ENCODE data around the gene OR7G1.

The OR7G1 gene

DNA sequence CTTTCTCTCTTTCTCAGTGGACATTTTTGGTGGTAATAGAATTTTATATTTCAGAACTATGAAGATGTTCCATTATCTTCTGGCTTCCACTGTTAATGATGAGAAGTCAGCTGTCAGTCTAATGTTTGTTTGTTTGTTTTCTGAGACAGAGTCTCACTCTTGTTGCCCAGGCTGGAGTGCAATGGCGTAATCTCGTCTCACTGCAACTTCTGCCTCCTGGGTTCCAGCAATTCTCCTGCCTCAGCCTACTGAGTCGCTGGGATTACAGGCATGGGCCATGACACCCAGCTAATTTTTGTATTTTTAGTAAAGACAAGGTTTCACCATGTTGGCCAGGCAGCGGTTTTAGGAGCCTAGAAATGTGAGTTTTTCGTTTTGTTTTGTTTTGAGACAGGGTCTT, 29.4 kb upstream of the OR7G1 start:
- H3K36me3 ChIP-seq (ENCODE audit: insufficient read depth, low read length): peaks cover 30% of the 10 kb centered on the region
- no peak overlapping the region for H3K4me3 ChIP-seq (ENCODE audit: low read depth, low read length)

DNA sequence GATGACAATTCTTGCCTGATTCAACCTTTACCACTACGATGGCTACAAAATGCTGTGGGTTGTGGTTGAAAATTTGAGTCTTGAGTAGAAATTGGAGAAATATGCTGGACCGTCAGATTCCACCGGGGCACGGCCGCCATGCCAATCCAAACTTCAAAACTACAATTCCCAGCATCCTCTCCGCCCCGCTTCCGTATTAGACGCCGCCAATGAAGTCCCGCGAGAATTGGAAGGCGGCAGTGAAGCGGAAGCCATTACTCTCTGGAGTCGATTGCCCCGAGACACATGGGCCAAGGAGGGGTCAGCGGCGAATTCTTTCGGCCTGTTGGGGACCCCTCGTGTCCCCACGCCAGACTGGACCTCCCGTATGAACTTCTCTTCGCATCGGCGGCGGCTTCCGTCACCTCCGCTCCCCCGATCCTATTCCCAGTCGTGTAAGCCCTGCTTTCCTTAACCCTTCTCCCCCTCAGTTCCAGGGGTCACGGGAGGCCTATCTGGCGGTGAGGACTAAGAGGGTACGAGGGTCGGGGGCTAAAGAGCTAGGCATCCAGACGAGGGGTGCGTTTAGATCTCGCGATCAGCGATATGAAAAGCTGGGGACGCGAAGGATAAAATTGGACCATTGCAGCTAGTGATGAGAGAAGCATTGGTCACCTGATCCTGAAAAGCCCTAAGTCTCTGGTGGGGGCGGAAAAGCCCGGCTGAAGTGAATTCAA, 24.8 kb upstream of the OR7G1 start, which contains the start of gene ZNF317:
Gene ZNF317 (plus strand): TSS at position 239 of the 716 bp plus-strand sequence. CDS start 15,620 bp downstream, outside the sequence.
- Histone ChIP-seq H3K4me3 (ENCODE audit: low read depth, low read length) (peak within 1 kb of the TSS; percentile 99), H3K27me3 (ENCODE audit: insufficient read depth, low read length) (no peaks in the 10 kb centered on the region), H3K4me1 (ENCODE audit: control insufficient read depth, insufficient read depth, low read length, unreplicated experiment) (peaks cover 11% of the 10 kb centered on the region), H3K36me3 (ENCODE audit: insufficient read depth, low read length) (peaks cover 17% of the 10 kb centered on the region), H2AFZ (ENCODE audit: low read length, unreplicated experiment) (peak within 1 kb of the TSS; percentile 98), H3K79me2 (ENCODE audit: control insufficient read depth, insufficient read depth, low read length, unreplicated experiment) (peaks cover 50% of the 10 kb centered on the region), H3K27ac (ENCODE audit: low read depth, low read length) (peak within 1 kb of the TSS; percentile 69)

More for the DNA sequence above, 29.4 kb upstream of the OR7G1 start:
- peaks cover 11% of the 10 kb centered on the region for H3K4me1 ChIP-seq (ENCODE audit: control insufficient read depth, insufficient read depth, low read length, unreplicated experiment)
- H3K79me2 ChIP-seq (ENCODE audit: control insufficient read depth, insufficient read depth, low read length, unreplicated experiment): peaks cover 93% of the 10 kb centered on the region
- no peak overlapping the region for H3K27ac ChIP-seq (ENCODE audit: low read depth, low read length)
- no peaks in the 10 kb centered on the region for H3K27me3 ChIP-seq (ENCODE audit: insufficient read depth, low read length)
- H2AFZ ChIP-seq (ENCODE audit: low read length, unreplicated experiment): no peak overlapping the region

DNA sequence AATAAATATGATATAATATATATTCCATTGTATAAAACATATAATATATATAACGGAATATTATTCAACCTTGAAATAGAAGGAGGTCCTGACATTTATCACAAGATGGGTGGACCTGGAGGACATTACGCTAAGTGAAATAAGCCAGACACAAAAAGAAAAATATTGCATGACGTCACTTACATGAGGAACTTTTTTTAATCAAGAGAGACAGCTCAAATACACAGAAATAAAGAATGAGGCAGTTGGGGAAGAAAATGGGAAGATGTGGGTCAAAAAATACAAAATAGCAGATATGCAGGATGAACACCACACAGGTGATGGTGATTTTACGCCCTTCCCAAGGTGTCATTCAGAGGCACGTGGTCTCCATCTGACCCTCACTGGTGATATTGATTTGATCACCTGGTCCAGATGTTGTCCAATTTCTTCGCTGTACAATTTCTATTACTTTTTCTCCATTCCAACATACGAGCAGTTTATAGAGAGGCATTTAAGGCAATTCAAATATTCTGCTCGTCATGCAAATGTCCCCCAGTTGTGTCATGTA, 24.1 kb upstream of the OR7G1 start:
- Histone ChIP-seq H3K79me2 (ENCODE audit: control insufficient read depth, insufficient read depth, low read length, unreplicated experiment) (peaks cover 44% of the 10 kb centered on the region), H3K27ac (ENCODE audit: low read depth, low read length) (no peak overlapping the region), H3K36me3 (ENCODE audit: insufficient read depth, low read length) (peaks cover 13% of the 10 kb centered on the region), H3K4me3 (ENCODE audit: low read depth, low read length) (peak overlapping the region; percentile 99), H2AFZ (ENCODE audit: low read length, unreplicated experiment) (peak overlapping the region; percentile 98), H3K27me3 (ENCODE audit: insufficient read depth, low read length) (no peaks in the 10 kb centered on the region), H3K4me1 (ENCODE audit: control insufficient read depth, insufficient read depth, low read length, unreplicated experiment) (peaks cover 11% of the 10 kb centered on the region)

DNA sequence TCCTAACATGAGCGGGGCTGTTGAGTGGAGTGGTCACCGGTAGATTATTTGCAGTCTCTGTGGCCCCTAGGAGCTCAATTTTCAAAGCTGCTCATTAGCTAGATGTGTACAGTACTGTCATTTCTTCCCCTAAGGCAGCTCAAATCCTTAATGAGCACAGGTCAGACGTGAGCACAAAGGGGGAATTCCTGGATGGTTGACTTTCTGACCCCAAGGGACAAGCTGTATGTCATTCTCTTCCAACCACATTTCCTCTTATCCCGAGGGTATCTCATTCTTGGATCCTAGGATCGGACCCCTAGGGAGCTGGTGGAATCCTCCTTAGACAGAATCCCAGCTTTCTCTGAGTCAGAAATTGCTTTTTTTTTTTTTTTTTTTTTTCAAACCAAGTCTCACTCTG, 16.9 kb upstream of the OR7G1 start:
- H3K36me3 ChIP-seq (ENCODE audit: insufficient read depth, low read length): no peaks in the 10 kb centered on the region

DNA sequence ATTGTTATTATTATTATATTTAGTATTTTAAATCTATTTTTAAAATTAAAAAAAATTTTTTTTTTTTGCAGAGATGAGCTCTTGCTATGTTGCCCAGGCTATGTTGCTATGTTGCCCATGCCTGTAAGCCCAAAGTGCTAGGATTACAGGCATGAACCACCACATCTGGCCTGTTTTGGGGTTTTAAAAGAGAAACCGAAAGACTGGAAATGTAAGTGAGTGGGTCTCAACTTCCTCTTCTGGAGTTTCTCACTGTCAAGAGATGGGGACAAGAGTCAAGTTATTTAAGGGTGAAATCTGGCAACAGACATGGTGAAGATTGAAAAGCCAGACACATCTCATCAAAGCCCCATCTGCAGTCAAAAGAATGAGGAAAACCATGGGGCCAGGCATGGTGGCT, 15.4 kb upstream of the OR7G1 start:
- Histone ChIP-seq H3K4me3 (ENCODE audit: low read depth, low read length) (no peak overlapping the region), H2AFZ (ENCODE audit: low read length, unreplicated experiment) (no peak overlapping the region), H3K36me3 (ENCODE audit: insufficient read depth, low read length) (no peaks in the 10 kb centered on the region), H3K79me2 (ENCODE audit: control insufficient read depth, insufficient read depth, low read length, unreplicated experiment) (no peaks in the 10 kb centered on the region), H3K27ac (ENCODE audit: low read depth, low read length) (no peak overlapping the region), H3K27me3 (ENCODE audit: insufficient read depth, low read length) (no peaks in the 10 kb centered on the region), H3K4me1 (ENCODE audit: control insufficient read depth, insufficient read depth, low read length, unreplicated experiment) (peaks cover 5% of the 10 kb centered on the region)

More for the DNA sequence above, 16.9 kb upstream of the OR7G1 start:
- Histone ChIP-seq H3K27ac (ENCODE audit: low read depth, low read length) (no peak overlapping the region), H3K79me2 (ENCODE audit: control insufficient read depth, insufficient read depth, low read length, unreplicated experiment) (no peaks in the 10 kb centered on the region), H3K4me3 (ENCODE audit: low read depth, low read length) (no peak overlapping the region), H2AFZ (ENCODE audit: low read length, unreplicated experiment) (no peak overlapping the region), H3K27me3 (ENCODE audit: insufficient read depth, low read length) (no peaks in the 10 kb centered on the region), H3K4me1 (ENCODE audit: control insufficient read depth, insufficient read depth, low read length, unreplicated experiment) (peaks cover 5% of the 10 kb centered on the region)

DNA sequence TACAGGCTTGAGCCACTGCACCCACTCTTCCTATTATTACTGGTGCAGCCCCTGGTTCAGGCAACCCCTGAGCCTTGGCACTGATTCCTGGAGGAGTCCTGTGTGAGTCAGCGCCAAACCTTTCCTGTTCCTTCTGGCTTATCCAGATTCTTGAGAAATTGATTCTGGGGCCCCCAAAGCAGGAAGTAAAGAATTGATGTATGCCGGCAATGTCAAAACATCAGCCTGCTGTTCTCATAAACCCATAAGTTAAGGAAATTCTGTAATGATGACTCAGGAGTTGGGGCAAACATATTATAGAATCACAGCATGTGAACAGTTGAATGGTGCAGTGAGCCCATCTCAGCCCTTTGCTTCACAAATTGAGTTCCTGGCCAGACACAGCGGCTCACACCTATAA, 12.6 kb upstream of the OR7G1 start:
- Histone ChIP-seq H3K36me3 (ENCODE audit: insufficient read depth, low read length) (no peaks in the 10 kb centered on the region), H2AFZ (ENCODE audit: low read length, unreplicated experiment) (no peak overlapping the region), H3K4me1 (ENCODE audit: control insufficient read depth, insufficient read depth, low read length, unreplicated experiment) (peaks cover 5% of the 10 kb centered on the region), H3K79me2 (ENCODE audit: control insufficient read depth, insufficient read depth, low read length, unreplicated experiment) (no peaks in the 10 kb centered on the region), H3K27me3 (ENCODE audit: insufficient read depth, low read length) (no peaks in the 10 kb centered on the region), H3K4me3 (ENCODE audit: low read depth, low read length) (no peak overlapping the region), H3K27ac (ENCODE audit: low read depth, low read length) (peak overlapping the region; percentile 18; the same call in 1 of the 2 replicates)

DNA sequence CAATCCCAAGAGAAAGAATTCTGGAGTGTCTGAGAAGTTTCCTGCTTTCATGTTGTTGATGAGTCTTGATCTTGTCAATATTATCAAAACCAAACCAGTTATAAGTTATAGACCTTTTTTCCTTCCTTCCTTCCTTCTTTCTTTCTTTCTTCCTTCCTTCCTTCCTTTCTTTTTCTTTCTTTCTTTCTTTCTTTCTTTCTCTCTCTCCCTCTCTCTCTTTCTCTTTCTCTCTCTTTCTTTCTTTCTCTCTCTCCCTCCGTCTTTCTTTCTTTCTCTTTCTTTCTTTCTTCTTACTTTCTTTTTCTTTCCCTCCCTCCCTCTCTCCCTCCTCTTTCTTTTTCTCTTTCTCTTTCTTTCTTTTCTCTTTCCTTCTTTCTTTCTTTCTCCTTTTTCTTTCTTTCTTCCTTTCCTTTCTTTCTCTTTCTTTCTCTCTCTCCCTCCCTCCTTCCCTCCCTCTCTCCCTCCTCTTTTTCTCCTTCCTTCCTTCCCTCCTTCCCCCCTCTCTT, 11.4 kb upstream of the OR7G1 start, which contains the start of gene OR7G3:
Gene OR7G3 (minus strand): TSS at position 51 of the 506 bp plus-strand sequence. CDS start 0 bp downstream, at position 51.
- H3K36me3 ChIP-seq (ENCODE audit: insufficient read depth, low read length): no peaks in the 10 kb centered on the region
- H2AFZ ChIP-seq (ENCODE audit: low read length, unreplicated experiment): no peak within 1 kb of the TSS
- H3K27me3 ChIP-seq (ENCODE audit: insufficient read depth, low read length): no peaks in the 10 kb centered on the region
- H3K27ac ChIP-seq (ENCODE audit: low read depth, low read length): no peak within 1 kb of the TSS
- no peak within 1 kb of the TSS for H3K4me3 ChIP-seq (ENCODE audit: low read depth, low read length)
- H3K79me2 ChIP-seq (ENCODE audit: control insufficient read depth, insufficient read depth, low read length, unreplicated experiment): no peaks in the 10 kb centered on the region
- peaks cover 5% of the 10 kb centered on the region for H3K4me1 ChIP-seq (ENCODE audit: control insufficient read depth, insufficient read depth, low read length, unreplicated experiment)

DNA sequence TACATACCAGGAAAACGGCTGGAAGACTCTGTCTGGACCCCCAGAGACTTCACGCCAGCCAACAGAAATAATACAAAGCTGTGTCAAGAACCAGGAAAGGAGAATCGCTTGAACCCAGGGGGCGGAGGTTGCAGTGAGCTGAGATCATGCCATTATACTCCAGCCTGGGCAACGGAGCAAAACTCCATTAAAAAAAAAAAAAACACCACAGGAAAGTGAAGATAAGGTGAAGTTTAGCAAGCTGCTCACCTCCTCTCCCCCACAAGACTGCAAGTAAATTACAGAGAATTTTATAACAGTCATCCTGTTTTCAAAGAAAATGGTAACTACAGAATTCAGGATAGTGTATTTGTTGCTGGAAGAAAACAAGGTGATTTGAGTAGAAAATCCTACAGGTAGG, 984 bp upstream of the OR7G1 start:
- Histone ChIP-seq H3K36me3 (ENCODE audit: insufficient read depth, low read length) (no peaks in the 10 kb centered on the region), H3K4me1 (ENCODE audit: control insufficient read depth, insufficient read depth, low read length, unreplicated experiment) (no peaks in the 10 kb centered on the region), H3K27me3 (ENCODE audit: insufficient read depth, low read length) (peaks cover 11% of the 10 kb centered on the region; the same call in 1 of the 2 replicates), H3K27ac (ENCODE audit: low read depth, low read length) (no peak overlapping the region), H3K79me2 (ENCODE audit: control insufficient read depth, insufficient read depth, low read length, unreplicated experiment) (no peaks in the 10 kb centered on the region), H3K4me3 (ENCODE audit: low read depth, low read length) (no peak overlapping the region), H2AFZ (ENCODE audit: low read length, unreplicated experiment) (no peak overlapping the region)

DNA sequence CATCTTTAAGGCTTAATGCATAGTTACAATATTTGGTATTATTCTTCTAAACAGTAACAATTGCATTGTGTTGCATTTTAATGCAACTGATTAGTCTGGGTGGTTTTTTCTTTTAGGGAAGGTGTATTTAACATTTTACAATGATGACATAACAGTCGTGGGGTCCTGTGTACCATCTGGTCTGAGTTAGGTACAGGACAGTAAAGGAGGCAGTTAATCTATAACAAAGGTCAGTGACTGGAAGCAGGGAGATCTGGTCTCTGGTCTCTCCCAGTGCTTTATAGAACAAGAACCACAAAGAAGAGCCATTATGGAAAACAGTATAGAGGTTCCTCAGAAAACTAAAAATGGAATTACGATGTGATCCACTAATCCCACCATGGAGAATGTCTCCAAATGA, 5.6 kb downstream of the OR7G1 start:
- no peak overlapping the region for H3K4me3 ChIP-seq (ENCODE audit: low read depth, low read length)
- no peaks in the 10 kb centered on the region for H3K4me1 ChIP-seq (ENCODE audit: control insufficient read depth, insufficient read depth, low read length, unreplicated experiment)
- no peak overlapping the region for H2AFZ ChIP-seq (ENCODE audit: low read length, unreplicated experiment)
- H3K27me3 ChIP-seq (ENCODE audit: insufficient read depth, low read length): peaks cover 12% of the 10 kb centered on the region; the same call in 1 of the 2 replicates
- H3K27ac ChIP-seq (ENCODE audit: low read depth, low read length): no peak overlapping the region
- H3K36me3 ChIP-seq (ENCODE audit: insufficient read depth, low read length): no peaks in the 10 kb centered on the region
- H3K79me2 ChIP-seq (ENCODE audit: control insufficient read depth, insufficient read depth, low read length, unreplicated experiment): no peaks in the 10 kb centered on the region

DNA sequence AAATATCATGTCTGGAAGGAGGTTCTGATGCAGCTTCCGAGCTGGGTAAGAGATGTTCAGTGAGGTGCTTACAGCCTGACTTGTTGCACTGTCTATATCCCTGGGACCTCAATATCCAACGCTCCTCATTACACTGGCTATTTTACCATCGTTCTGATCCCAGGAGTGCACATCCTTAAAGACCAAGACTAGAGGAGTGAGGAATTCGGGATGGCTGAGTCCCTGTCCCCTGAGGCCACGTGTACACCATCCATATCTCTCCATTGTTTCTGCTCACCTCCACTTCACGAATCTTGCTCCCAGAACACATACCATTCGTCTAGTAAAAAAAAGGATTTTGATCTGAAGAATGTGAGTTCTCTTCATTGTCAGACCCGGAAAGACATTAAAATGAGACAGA, 8.2 kb downstream of the OR7G1 start, which contains the start of gene OR7G2:
Gene OR7G2 (minus strand): TSS at position 101 of the 400 bp plus-strand sequence. CDS start 4,232 bp downstream, outside the sequence.
- no peaks in the 10 kb centered on the region for H3K4me1 ChIP-seq (ENCODE audit: control insufficient read depth, insufficient read depth, low read length, unreplicated experiment)
- H2AFZ ChIP-seq (ENCODE audit: low read length, unreplicated experiment): no peak within 1 kb of the TSS
- no peak within 1 kb of the TSS for H3K4me3 ChIP-seq (ENCODE audit: low read depth, low read length)
- H3K27me3 ChIP-seq (ENCODE audit: insufficient read depth, low read length): peaks cover 11% of the 10 kb centered on the region
- no peak within 1 kb of the TSS for H3K27ac ChIP-seq (ENCODE audit: low read depth, low read length)
- no peaks in the 10 kb centered on the region for H3K36me3 ChIP-seq (ENCODE audit: insufficient read depth, low read length)
- H3K79me2 ChIP-seq (ENCODE audit: control insufficient read depth, insufficient read depth, low read length, unreplicated experiment): no peaks in the 10 kb centered on the region
